Colonic mucosa (tissue), 4 donors: ENCODE results near the gene ZNF692. TPM values are rescaled to one million over a fixed set of nuclear protein-coding genes. Genes with fewer than 3 reads are reported as not detected.
A peak's percentile ranks its signal among the peaks of the same experiment; 100 is the strongest.
"Not testable (repeated sequence)": the region's sequence is repeated elsewhere in the genome, so short reads cannot be mapped to it uniquely, and the experiment has no call there.

Experiments used
- DNase-seq: peaks from one replicate; pipeline ENCODE4 v3.0.0-alpha.2; 2020
- H3K27ac ChIP-seq: fragments of 200-600 bp; one replicate; pipeline ENCODE4 v1.8.0; 2021
- H3K27me3 ChIP-seq: fragments of 200-600 bp; one replicate; pipeline ENCODE4 v1.8.0; 2021
- H3K36me3 ChIP-seq: fragments of 200-600 bp; one replicate; pipeline ENCODE4 v1.8.0; 2021
- H3K4me1 ChIP-seq: fragments of 200-600 bp; one replicate; pipeline ENCODE4 v1.8.0; 2021; ENCODE audit warnings: mild to moderate bottlenecking
- H3K4me3 ChIP-seq: fragments of 200-600 bp; one replicate; pipeline ENCODE4 v1.8.0; 2021
- H3K9ac ChIP-seq, 2 donors: one replicate each; pipeline ENCODE4 v1.7.0; 2013; ENCODE audit warnings: control low read depth in 2 of 2, low read depth in 2 of 2, low read length in 2 of 2
- H3K9me3 ChIP-seq: fragments of 200-600 bp; one replicate; pipeline ENCODE4 v1.8.0; 2021
- CTCF ChIP-seq: fragments of 200-600 bp; IDR thresholded peaks from one replicate; pipeline ENCODE4 v1.8.0; 2022; ENCODE audit warnings: antibody characterized with exemption, mild to moderate bottlenecking
- intact Hi-C: fragments of 100-400 bp; cut with DNase I; formaldehyde crosslinking; loops from one replicate; pipeline ENCODE4 v1.14.1; 2022
- total RNA-seq, 2 donors: library from RNA; stranded (reverse); fragmentation: NEBNext Ultra II Directional in 1 of 2; extraction: Animal tissue kit (Norgen Biotek cat#: 25700) in 1 of 2; gene quantifications; one replicate each; pipeline ENCODE4 v1.2.1, GENCODE V29; 2021
- donor health status: healthy.
- donor health status: DM: no; HTN: no; CAD: no.
- donor health status: DM: no; HTN: no; CAD: no.

Gene ZNF692
- total RNA-seq, 2 donors from 2014 or later: 20.9 to 46.9 TPM

GRCh38 chr1:248884632-248885295, 25.9 kb upstream of the ZNF692 start:
- Histone ChIP-seq H3K4me1 (no peaks in the 10 kb centered on the region), H3K36me3 (no peaks in the 10 kb centered on the region), H3K9me3 (no peaks in the 10 kb centered on the region), H3K4me3 (no peak overlapping the region), H3K27me3 (no peaks in the 10 kb centered on the region), H3K27ac (no peak overlapping the region), H3K9ac (no peak overlapping the region)
- no peak for TF ChIP-seq CTCF
- no peak for DNase-seq
- intact Hi-C loops: no loop called here

GRCh38 chr1:248882427-248882826, 23.5 kb upstream of the ZNF692 start:
- intact Hi-C loops, H3K36me3 ChIP-seq, H3K27ac ChIP-seq, H3K9me3 ChIP-seq, H3K4me3 ChIP-seq, DNase-seq, H3K27me3 ChIP-seq, H3K4me1 ChIP-seq, H3K9ac ChIP-seq: not testable (repeated sequence)

- intact Hi-C loops: no loop called here
- no peaks in the 10 kb centered on the region for H3K9me3 ChIP-seq
- no peak for DNase-seq
- H3K27ac ChIP-seq: no peak overlapping the region
- no peaks in the 10 kb centered on the region for H3K36me3 ChIP-seq
- no peak overlapping the region for H3K9ac ChIP-seq
- TF ChIP-seq CTCF: no peak
- H3K4me1 ChIP-seq: no peaks in the 10 kb centered on the region
- no peaks in the 10 kb centered on the region for H3K27me3 ChIP-seq
- H3K4me3 ChIP-seq: no peak overlapping the region
Measured at GRCh38 chr1:248881261-248881660, 22.4 kb upstream of the ZNF692 start.

GRCh38 chr1:248873993-248874533, 15.2 kb upstream of the ZNF692 start:
- Histone ChIP-seq H3K4me3 (peak overlapping the region; percentile 74), H3K27ac (peak overlapping the region; percentile 99), H3K36me3 (no peaks in the 10 kb centered on the region), H3K9ac (peak overlapping the region; percentile 69 to 98), H3K9me3 (no peaks in the 10 kb centered on the region), H3K4me1 (no peaks in the 10 kb centered on the region), H3K27me3 (no peaks in the 10 kb centered on the region)
- peak; percentile 87 for DNase-seq
- intact Hi-C loops: no loop called here
- no peak for TF ChIP-seq CTCF

- intact Hi-C loops: no loop called here
- no peaks in the 10 kb centered on the region for H3K4me1 ChIP-seq
Measured at GRCh38 chr1:248873409-248873992, 14.6 kb upstream of the ZNF692 start.

More at GRCh38 chr1:248873409-248873992, 14.6 kb upstream of the ZNF692 start:
- Histone ChIP-seq H3K27me3 (no peaks in the 10 kb centered on the region), H3K4me3 (peak overlapping the region; percentile 74), H3K36me3 (no peaks in the 10 kb centered on the region), H3K9ac (peak overlapping the region; percentile 69 to 98), H3K27ac (peak overlapping the region; percentile 99), H3K9me3 (no peaks in the 10 kb centered on the region)
- no peak for TF ChIP-seq CTCF
- DNase-seq: peak; percentile 97
